HCT116 (cell line): ENCODE results near the gene GRM1.

ENCODE experiments used
- CEBPB ChIP-seq: IDR thresholded peaks from 2 replicates; pipeline ENCODE4 v1.6.1; 2012; ENCODE audit warnings: low read depth
- CTCF ChIP-seq, 3 experiments: fragments of 200-600 bp in 1 of 3; sonication (generic) in 1 of 3; IDR thresholded peaks in 2 of 3; conservative IDR thresholded peaks in 1 of 3; 2 replicates each; pipeline ENCODE4 v1.5.1; 2012 to 2017; ENCODE audit warnings: low read depth in 2 of 3, low read length in 2 of 3, antibody characterized with exemption in 1 of 3, borderline replicate concordance in 1 of 3, control low read depth in 1 of 3, mild to moderate bottlenecking in 1 of 3, mixed read lengths in 1 of 3, mixed run types in 1 of 3, moderate library complexity in 1 of 3; ENCODE audit not compliant: insufficient read depth in 1 of 3
- EZH2 ChIP-seq: fragments of 200-600 bp; sonication (generic); IDR thresholded peaks from 2 replicates; pipeline ENCODE4 v1.6.1; 2017; ENCODE audit warnings: antibody characterized with exemption, mixed run types
- POLR2A ChIP-seq: IDR thresholded peaks from 2 replicates; pipeline ENCODE4 v1.7.0; 2011; ENCODE audit warnings: borderline replicate concordance; ENCODE audit not compliant: insufficient read depth, insufficient read length; ENCODE audit errors: extremely low read depth
- ZFX ChIP-seq: fragments of 450-650 bp; IDR thresholded peaks from 2 replicates; pipeline ENCODE4 v1.6.1; 2017

- TF ChIP-seq EZH2: no peak
- TF ChIP-seq CEBPB: no peak
- TF ChIP-seq POLR2A: no peak
- TF ChIP-seq CTCF (IDR thresholded peaks at IDR 0.05 in 2 of 3, conservative IDR thresholded peaks at IDR 0.05 in 1 of 3; ENCODE audit: borderline replicate concordance in 1 of 3, insufficient read depth in 1 of 3, low read depth in 2 of 3, low read length in 2 of 3): peak; percentile 49 to 55 (median 52); a peak in 5 of 6 replicates
- TF ChIP-seq ZFX: no peak
Observed at GRCh38 chr6:146041282-146041681, 12.4 kb downstream of the GRM1 start.
